H9 (cell line): ENCODE data around the gene NOMO2. TPM values are rescaled to one million over a fixed set of nuclear protein-coding genes. Genes with fewer than 3 reads are reported as not detected.
"Not testable (repeated sequence)": the region's sequence is repeated elsewhere in the genome, so short reads cannot be mapped to it uniquely, and the experiment has no call there.

Source experiments
- DNase-seq: peaks from one replicate; pipeline ENCODE4 v3.0.0-alpha.2; 2017
- H2AFZ ChIP-seq: one replicate; pipeline ENCODE4 v1.6.1; 2013; ENCODE audit warnings: mild to moderate bottlenecking, low read length, control low read depth, moderate library complexity
- H2AK5ac ChIP-seq: 2 replicates; pipeline ENCODE4 v1.6.1; 2013; ENCODE audit warnings: low read length, control low read depth, mixed read lengths; ENCODE audit not compliant: insufficient read length
- H2BK120ac ChIP-seq: one replicate; pipeline ENCODE4 v1.6.1; 2013; ENCODE audit warnings: low read depth, mild to moderate bottlenecking, low read length, control low read depth, inconsistent platforms; ENCODE audit not compliant: poor library complexity, severe bottlenecking
- H2BK12ac ChIP-seq: 2 replicates; pipeline ENCODE4 v1.6.1; 2013; ENCODE audit warnings: low read length, control low read depth, mixed read lengths, low read depth; ENCODE audit not compliant: insufficient read length
- H2BK15ac ChIP-seq: 2 replicates; pipeline ENCODE4 v1.6.1; 2013; ENCODE audit warnings: low read depth, low read length, control low read depth
- H2BK20ac ChIP-seq: one replicate; pipeline ENCODE4 v1.6.1; 2013; ENCODE audit warnings: low read depth, mild to moderate bottlenecking, low read length, control low read depth, inconsistent platforms; ENCODE audit not compliant: poor library complexity, severe bottlenecking
- H2BK5ac ChIP-seq: 2 replicates; pipeline ENCODE4 v1.6.1; 2013; ENCODE audit warnings: low read length, control low read depth, mixed read lengths; ENCODE audit not compliant: insufficient read length
- H3K14ac ChIP-seq: 2 replicates; pipeline ENCODE4 v1.6.1; 2013; ENCODE audit warnings: low read length, control low read depth; ENCODE audit not compliant: insufficient read depth
- H3K18ac ChIP-seq: 2 replicates; pipeline ENCODE4 v1.6.1; 2013; ENCODE audit warnings: low read depth, mild to moderate bottlenecking, mixed read lengths, low read length, control low read depth; ENCODE audit not compliant: insufficient read length
- H3K23ac ChIP-seq: 2 replicates; pipeline ENCODE4 v1.6.1; 2013; ENCODE audit warnings: low read length, control low read depth, mixed read lengths, low read depth; ENCODE audit not compliant: insufficient read length
- H3K23me2 ChIP-seq: 2 replicates; pipeline ENCODE4 v1.6.1; 2013; ENCODE audit warnings: low read depth, mild to moderate bottlenecking, mixed read lengths, low read length, control low read depth; ENCODE audit not compliant: insufficient read length, poor library complexity, severe bottlenecking
- H3K27ac ChIP-seq: 2 replicates; pipeline ENCODE4 v1.5.1; 2013; ENCODE audit warnings: low read length, control low read depth, mixed read lengths, low read depth; ENCODE audit not compliant: insufficient read length
- H3K27me3 ChIP-seq: 2 replicates; pipeline ENCODE4 v1.6.1; 2013; ENCODE audit warnings: low read length, control low read depth, inconsistent platforms; ENCODE audit not compliant: insufficient read depth
- H3K4ac ChIP-seq: 2 replicates; pipeline ENCODE4 v1.6.1; 2013; ENCODE audit warnings: low read depth, mild to moderate bottlenecking, control low read depth, inconsistent platforms, low read length, moderate library complexity
- H3K4me1 ChIP-seq: 2 replicates; pipeline ENCODE4 v1.6.1; 2013; ENCODE audit warnings: low read length, control low read depth, inconsistent platforms; ENCODE audit not compliant: insufficient read depth
- H3K4me2 ChIP-seq: 2 replicates; pipeline ENCODE4 v1.6.1; 2013; ENCODE audit warnings: low read length, control low read depth, mixed read lengths; ENCODE audit not compliant: insufficient read length, insufficient read depth
- H3K56ac ChIP-seq: 2 replicates; pipeline ENCODE4 v1.6.1; 2013; ENCODE audit warnings: low read depth, mild to moderate bottlenecking, mixed read lengths, low read length, control low read depth; ENCODE audit not compliant: insufficient read length
- H3K79me1 ChIP-seq: 2 replicates; pipeline ENCODE4 v1.6.1; 2013; ENCODE audit warnings: low read depth, mild to moderate bottlenecking, moderate library complexity, low read length, control low read depth, inconsistent platforms; ENCODE audit not compliant: insufficient read depth, poor library complexity, severe bottlenecking
- H3K79me2 ChIP-seq: 2 replicates; pipeline ENCODE4 v1.6.1; 2013; ENCODE audit warnings: low read length, control low read depth, inconsistent platforms; ENCODE audit not compliant: insufficient read depth
- H3K9ac ChIP-seq: 2 replicates; pipeline ENCODE4 v1.6.1; 2013; ENCODE audit warnings: low read length, control low read depth, mixed read lengths; ENCODE audit not compliant: insufficient read length; ENCODE audit errors: extremely low read depth
- H3K9me3 ChIP-seq: one replicate; pipeline ENCODE4 v1.6.1; 2013; ENCODE audit warnings: low read depth, low read length, inconsistent platforms; ENCODE audit not compliant: control insufficient read depth
- H3T11ph ChIP-seq: one replicate; pipeline ENCODE4 v1.6.1; 2013; ENCODE audit warnings: mild to moderate bottlenecking, low read length, control low read depth, inconsistent platforms
- H4K20me1 ChIP-seq: one replicate; pipeline ENCODE4 v1.6.1; 2013; ENCODE audit not compliant: control insufficient read depth, insufficient read length, insufficient read depth
- H4K5ac ChIP-seq: 2 replicates; pipeline ENCODE4 v1.6.1; 2013; ENCODE audit warnings: low read depth, mild to moderate bottlenecking, mixed read lengths, low read length, control low read depth; ENCODE audit not compliant: insufficient read length
- H4K8ac ChIP-seq: replicated peaks from 2 replicates; pipeline ENCODE4 v1.6.1; 2013; ENCODE audit warnings: low read length, control low read depth, mixed read lengths, low read depth; ENCODE audit not compliant: insufficient read length
- H4K91ac ChIP-seq: 2 replicates; pipeline ENCODE4 v1.6.1; 2013; ENCODE audit warnings: low read depth, mild to moderate bottlenecking, moderate library complexity, mixed read lengths, low read length, control low read depth; ENCODE audit not compliant: insufficient read length
- H3K27ac Mint-ChIP-seq, 3 experiments: 2 replicates in 2 of 3; 3 replicates in 1 of 3; pipeline ENCODE4 v1.8.0; 2020 to 2021; ENCODE audit warnings: mixed read lengths in 3 of 3, mild to moderate bottlenecking in 1 of 3, moderate library complexity in 1 of 3
- H3K27me3 Mint-ChIP-seq: 2 replicates; pipeline ENCODE4 v1.8.0; 2021; ENCODE audit warnings: low read depth, mild to moderate bottlenecking, moderate library complexity, mixed read lengths
- H3K36me3 Mint-ChIP-seq, 3 experiments: 2 replicates in 2 of 3; 3 replicates in 1 of 3; pipeline ENCODE4 v1.8.0; 2020 to 2021; ENCODE audit warnings: low read depth in 3 of 3, mixed read lengths in 3 of 3; ENCODE audit not compliant: insufficient read depth in 1 of 3
- H3K4me1 Mint-ChIP-seq, 2 experiments: 2 replicates each; pipeline ENCODE4 v1.8.0; 2020; ENCODE audit warnings: mixed read lengths in 2 of 2
- H3K4me3 Mint-ChIP-seq, 2 experiments: 2 replicates in 1 of 2; 3 replicates in 1 of 2; pipeline ENCODE4 v1.8.0; 2020 to 2021; ENCODE audit warnings: mild to moderate bottlenecking in 2 of 2, mixed read lengths in 2 of 2, moderate library complexity in 1 of 2
- H3K9me3 Mint-ChIP-seq, 2 experiments: 2 replicates in 1 of 2; 3 replicates in 1 of 2; pipeline ENCODE4 v1.8.0; 2020; ENCODE audit warnings: mild to moderate bottlenecking in 2 of 2, mixed read lengths in 2 of 2, moderate library complexity in 1 of 2
- WGBS: extraction: QIAGEN DNeasy Blood & Tissue Kit; methylation state at CpG from one replicate; pipeline ENCODE4 v1.1.7; 2013; ENCODE audit warnings: missing lambda C conversion rate, low lambda C conversion rate, mixed read lengths; ENCODE audit not compliant: insufficient read length; ENCODE audit errors: extremely low coverage; 5-methylcytosine and 5-hydroxymethylcytosine counted together
- total RNA-seq: library from RNA; stranded (reverse); gene quantifications from 2 replicates; pipeline ENCODE4 v1.2.1, GENCODE V29; 2021
- TF ChIP-seq, protein P1 (sequence below): fragments of 200-600 bp; sonication (generic); conservative IDR thresholded peaks from 3 replicates; pipeline ENCODE4 v1.8.0; 2021; ENCODE audit warnings: antibody characterized with exemption, mild to moderate bottlenecking

NOMO2 gene
- total RNA-seq, 1 experiment from 2014 or later = 100 TPM

- TF ChIP-seq, protein P1, sequence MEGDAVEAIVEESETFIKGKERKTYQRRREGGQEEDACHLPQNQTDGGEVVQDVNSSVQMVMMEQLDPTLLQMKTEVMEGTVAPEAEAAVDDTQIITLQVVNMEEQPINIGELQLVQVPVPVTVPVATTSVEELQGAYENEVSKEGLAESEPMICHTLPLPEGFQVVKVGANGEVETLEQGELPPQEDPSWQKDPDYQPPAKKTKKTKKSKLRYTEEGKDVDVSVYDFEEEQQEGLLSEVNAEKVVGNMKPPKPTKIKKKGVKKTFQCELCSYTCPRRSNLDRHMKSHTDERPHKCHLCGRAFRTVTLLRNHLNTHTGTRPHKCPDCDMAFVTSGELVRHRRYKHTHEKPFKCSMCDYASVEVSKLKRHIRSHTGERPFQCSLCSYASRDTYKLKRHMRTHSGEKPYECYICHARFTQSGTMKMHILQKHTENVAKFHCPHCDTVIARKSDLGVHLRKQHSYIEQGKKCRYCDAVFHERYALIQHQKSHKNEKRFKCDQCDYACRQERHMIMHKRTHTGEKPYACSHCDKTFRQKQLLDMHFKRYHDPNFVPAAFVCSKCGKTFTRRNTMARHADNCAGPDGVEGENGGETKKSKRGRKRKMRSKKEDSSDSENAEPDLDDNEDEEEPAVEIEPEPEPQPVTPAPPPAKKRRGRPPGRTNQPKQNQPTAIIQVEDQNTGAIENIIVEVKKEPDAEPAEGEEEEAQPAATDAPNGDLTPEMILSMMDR = peak; percentile 60
- not testable (repeated sequence) for H2BK120ac ChIP-seq, H4K8ac ChIP-seq, H3K36me3 Mint-ChIP-seq, H3K4me3 Mint-ChIP-seq, H2AK5ac ChIP-seq, H2BK5ac ChIP-seq, H3K23ac ChIP-seq, H3K4me1 Mint-ChIP-seq, H3K27ac Mint-ChIP-seq, H3K14ac ChIP-seq, H4K91ac ChIP-seq, H4K20me1 ChIP-seq, H3K9me3 ChIP-seq, H4K5ac ChIP-seq, H3K9me3 Mint-ChIP-seq, H3K56ac ChIP-seq, H3K4me1 ChIP-seq, H3T11ph ChIP-seq, H3K27ac ChIP-seq, H3K27me3 Mint-ChIP-seq, H3K4me2 ChIP-seq, H2BK12ac ChIP-seq, H3K4ac ChIP-seq, H3K79me1 ChIP-seq, H3K27me3 ChIP-seq, H3K9ac ChIP-seq, H2AFZ ChIP-seq, H2BK20ac ChIP-seq, H2BK15ac ChIP-seq, H3K23me2 ChIP-seq, H3K18ac ChIP-seq, H3K79me2 ChIP-seq
- WGBS = no CpG with 5 or more reads among the region's 4 CpGs
- DNase-seq = peak; percentile 59
Measured at GRCh38 chr16:18591908-18592307, 30.0 kb upstream of the NOMO2 start.

- H3K4ac ChIP-seq, H3K9me3 ChIP-seq, H2BK120ac ChIP-seq, H3K27ac Mint-ChIP-seq, H2AFZ ChIP-seq, H2BK20ac ChIP-seq, H2BK15ac ChIP-seq, H3K27ac ChIP-seq, H4K20me1 ChIP-seq, H3K18ac ChIP-seq, H3K4me2 ChIP-seq, H3K27me3 Mint-ChIP-seq, H3K4me1 Mint-ChIP-seq, H3K79me2 ChIP-seq, H3K27me3 ChIP-seq, H3K4me1 ChIP-seq, H4K5ac ChIP-seq, H2BK5ac ChIP-seq, H3K56ac ChIP-seq, H3K23ac ChIP-seq, H3K9ac ChIP-seq, DNase-seq, H2AK5ac ChIP-seq, H3K4me3 Mint-ChIP-seq, H3K79me1 ChIP-seq, H4K8ac ChIP-seq, H3T11ph ChIP-seq, H3K36me3 Mint-ChIP-seq, H3K23me2 ChIP-seq, H2BK12ac ChIP-seq, H4K91ac ChIP-seq, H3K9me3 Mint-ChIP-seq, H3K14ac ChIP-seq: not testable (repeated sequence)
Measured at GRCh38 chr16:18591441-18591840, 29.5 kb upstream of the NOMO2 start.
